B cell (primary cell): ENCODE measurements around the gene SHISA2.

Experiments used
- CTCF ChIP-seq: fragments of 200-600 bp; IDR thresholded peaks from one replicate; pipeline ENCODE4 v1.8.0; 2022; ENCODE audit warnings: antibody characterized with exemption, mild to moderate bottlenecking
- EZH2 ChIP-seq: IDR thresholded peaks from 2 replicates; pipeline ENCODE4 v1.6.1; 2012; ENCODE audit warnings: borderline replicate concordance, low read depth, mild to moderate bottlenecking, moderate library complexity, low read length; ENCODE audit not compliant: insufficient read depth, poor library complexity, severe bottlenecking

- TF ChIP-seq CTCF, result no peak
- no peak for TF ChIP-seq EZH2
These were observed 44.2 kb upstream of the SHISA2 start for GRCh38 chr13:26095846-26096610.
